T-helper 9 cell (primary cell): Measurements from ENCODE around the gene BRIP1.
"Not testable (repeated sequence)": the region's sequence is repeated elsewhere in the genome, so short reads cannot be mapped to it uniquely, and the experiment has no call there.

Experiments
- DNase-seq: peaks from one replicate; pipeline ENCODE4 v3.0.0-alpha.2; 2020

BRIP1 gene

DNA sequence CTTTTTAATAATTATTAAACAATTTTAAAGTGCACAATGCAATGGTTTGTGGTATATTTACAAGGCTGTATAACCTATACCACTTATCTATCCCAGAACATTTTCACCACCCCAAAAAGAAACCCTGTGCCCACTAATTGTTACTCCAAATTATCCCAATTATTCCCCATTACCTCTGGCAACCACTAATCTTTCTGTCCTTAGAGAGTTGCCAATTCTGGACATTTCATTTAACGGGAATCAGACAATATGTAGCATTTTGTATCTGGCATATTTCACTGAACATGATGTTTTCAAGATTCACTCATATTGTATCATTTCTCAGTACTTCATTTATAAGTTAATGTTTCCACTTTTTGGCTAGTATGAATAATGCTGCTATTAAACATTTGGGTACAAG, 169.2 kb downstream of the BRIP1 start:
- DNase-seq, result no peak

DNA sequence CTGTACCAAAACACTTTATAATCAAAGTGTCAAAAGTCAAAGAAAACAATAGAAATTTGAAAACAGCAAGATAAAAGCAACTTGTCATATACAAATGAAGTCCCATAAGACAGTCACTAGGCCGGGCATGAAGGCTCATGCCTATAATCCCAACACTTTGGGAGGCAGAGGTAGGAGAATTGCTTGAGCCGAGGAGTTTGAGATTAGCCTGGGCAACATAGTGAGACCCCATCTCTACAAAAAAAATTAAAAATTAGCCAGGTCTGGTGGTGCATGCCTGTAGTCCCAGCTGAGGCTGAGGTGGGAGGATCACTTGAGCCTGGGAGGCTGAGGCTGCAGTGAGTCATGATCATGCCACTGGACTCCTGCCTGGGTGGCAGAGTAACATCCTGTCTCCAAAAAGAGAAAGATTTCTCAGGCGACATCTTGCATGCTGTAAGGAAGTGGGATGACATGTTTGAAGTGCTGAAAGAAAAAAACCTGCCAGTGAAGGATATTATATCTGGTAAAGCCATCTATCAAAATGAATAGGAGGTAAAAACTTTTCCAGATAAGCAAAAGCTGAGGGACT, 173.6 kb downstream of the BRIP1 start:
- no peak for DNase-seq

DNA sequence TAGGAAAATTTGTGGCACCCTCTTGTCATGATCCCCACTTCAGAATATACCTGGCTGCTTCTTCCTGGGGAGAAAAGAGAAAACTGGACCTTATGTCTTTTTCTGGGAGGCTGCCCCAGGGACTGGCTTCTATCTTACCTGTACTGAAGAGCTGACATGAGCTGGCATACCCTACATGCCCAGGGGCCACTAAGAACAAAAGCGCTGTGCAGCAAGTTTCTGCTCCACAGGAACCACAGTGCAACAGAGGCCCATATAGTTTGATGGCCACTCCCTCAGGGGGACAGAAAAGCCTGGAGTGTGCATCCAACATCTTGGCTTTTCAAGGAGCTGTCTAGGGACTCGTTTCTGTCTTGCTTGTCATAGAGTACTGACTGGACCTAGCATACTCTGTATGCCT, 175.6 kb downstream of the BRIP1 start:
- no peak for DNase-seq

DNA sequence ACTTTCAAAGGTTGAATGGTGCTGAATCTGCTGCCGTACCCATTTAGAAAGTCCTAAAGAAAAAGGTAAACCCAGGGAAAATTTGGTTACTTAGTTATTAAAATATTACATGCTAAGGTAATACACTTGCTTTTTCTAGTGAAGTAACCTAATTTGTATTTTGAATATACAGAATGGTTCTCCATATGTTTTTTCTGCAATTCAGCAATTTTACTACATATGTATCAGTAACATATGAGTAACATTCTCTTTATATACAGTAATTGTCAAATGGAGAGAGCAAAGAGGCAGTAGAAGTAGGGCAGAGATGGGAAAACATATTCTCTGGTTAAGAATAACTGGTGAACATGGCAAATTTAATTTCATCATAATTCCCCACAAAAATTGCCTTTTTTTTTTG, 177.2 kb downstream of the BRIP1 start:
- no peak for DNase-seq

DNA sequence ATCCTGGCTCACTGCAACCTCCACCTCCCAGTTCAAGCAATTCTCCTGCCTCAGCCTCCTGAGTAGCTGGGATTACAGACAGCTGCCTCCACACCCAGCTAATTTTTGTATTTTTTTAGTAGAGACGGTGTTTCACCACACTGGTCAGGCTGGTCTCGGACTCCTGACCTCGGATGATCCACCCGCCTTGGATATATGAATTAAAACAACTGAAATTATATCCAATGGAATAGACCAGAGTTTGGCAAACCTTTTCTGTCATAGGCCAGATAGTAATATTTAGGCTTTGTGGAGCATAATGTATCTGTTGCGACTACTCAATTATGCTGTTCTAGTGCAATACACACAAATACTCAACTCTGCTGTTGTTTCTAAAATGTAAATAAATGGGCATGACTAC, 178.5 kb downstream of the BRIP1 start:
- no peak for DNase-seq

DNA sequence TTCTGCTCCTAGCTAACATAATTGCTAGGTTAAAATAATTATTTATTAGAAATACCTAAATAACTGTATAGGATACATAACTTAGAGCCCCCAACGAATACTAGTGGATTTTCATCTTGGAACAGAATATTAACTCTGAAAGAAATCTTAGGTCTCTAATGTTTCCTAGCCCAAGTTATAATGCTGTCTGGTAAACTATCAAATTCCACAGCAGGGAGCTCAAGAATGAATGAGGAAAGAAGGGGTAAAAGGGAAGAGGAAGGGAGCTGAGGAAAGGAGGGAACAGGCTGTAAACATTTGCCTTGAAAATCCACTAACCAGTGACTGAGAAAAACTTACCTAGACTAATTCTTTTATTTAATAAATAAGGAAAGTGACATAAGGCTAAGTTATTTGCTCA, 179.2 kb downstream of the BRIP1 start:
- DNase-seq, result no peak

DNA sequence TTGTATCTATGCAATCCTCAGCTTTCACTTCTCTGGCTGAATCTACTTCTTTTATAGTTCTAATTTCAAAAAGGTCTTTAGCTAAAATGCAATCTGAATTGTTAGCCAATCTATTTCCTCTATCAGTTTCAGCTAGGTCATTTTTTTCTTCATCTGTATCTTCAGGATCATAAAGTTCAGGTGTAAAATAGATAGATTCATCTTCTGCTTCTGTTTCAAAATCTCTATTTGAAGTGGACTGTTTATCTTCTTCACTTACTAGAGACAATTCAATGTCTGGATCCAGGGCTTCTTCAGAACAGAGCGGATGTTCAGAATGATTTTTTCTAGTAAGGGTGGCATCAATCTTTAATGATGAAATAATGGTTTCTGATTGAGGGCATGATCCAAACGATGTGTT, 179.9 kb downstream of the BRIP1 start:
- no peak for DNase-seq

DNA sequence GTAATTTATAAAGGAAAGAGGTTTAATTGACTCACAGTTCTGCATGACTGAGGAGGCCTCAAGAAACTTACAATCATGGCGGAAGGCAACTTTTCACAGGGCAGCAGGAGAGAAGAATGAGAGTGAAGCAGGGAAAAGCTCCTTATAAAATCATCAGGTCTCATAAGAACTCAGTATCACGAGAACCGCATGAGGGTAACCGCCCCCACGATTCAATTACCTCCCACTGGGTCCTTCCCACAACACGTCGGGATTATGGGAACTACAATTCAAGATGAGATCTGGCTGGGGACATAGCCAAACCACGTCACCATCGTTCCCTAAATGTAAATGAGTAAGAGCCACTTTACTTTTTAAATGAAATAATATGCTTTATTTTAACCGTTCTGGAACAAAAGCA, 182.4 kb downstream of the BRIP1 start:
- DNase-seq, result no peak

DNA sequence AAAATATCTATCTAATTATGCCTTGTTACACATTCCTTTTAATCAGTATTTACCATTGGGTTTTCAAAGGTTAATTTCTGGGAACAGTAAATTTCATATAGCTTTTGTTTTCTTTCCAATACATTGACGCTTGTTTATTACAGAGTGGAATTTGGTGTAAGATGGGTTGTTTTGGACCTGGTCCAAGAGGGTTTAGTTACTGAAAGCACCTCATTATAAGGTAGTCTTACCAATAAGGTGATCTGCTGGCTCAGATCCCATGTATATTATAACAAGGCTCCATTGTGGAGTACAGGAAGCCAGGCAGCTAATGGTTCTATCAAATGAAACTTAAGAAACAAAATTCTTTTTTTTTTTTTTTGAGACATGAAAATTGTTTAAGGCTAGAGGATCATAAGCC, 185.0 kb downstream of the BRIP1 start:
- DNase-seq, result no peak

DNA sequence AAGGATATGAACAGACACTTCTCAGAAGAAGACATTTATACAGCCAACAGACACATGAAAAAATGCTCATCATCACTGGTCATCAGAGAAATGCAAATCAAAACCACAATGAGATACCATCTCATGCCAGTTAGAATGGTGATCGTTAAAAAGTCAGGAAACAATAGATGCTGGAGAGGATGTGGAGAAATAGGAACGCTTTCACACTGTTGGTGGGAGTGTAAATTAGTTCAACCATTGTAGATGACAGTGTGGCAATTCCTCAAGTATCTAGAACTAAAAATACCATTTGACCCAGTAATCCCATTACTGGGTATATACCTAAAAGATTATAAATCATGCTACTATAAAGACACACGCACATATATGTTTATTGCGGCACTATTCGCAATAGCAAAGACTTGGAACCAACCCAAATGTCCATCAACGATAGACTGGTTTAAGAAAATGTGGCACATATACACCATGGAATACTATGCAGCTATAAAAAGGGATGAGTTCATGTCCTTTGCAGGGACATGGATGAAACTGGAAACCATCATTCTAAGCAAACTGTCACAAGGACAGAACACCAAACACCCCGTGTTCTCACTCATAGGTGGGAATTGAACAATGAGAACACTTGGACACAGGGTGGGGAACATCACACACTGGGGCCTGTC, 186.0 kb downstream of the BRIP1 start:
- DNase-seq, result not testable (repeated sequence)

DNA sequence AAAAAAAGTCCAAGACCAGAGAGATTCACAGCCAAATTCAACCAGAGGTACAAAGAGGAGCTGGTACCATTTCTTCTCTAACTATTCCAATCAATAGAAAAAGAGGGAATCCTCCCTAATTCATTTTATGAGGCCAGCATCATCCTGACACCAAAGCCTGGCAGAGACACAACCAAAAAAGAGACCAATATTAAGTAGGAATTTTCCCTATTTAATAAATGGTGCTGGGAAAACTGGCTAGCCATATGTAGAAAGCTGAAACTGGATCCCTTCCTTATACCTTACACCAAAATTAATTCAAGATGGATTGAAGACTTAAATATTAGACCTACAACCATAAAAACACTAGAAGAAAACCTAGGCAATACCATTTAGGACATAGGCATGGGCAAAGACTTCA, 186.8 kb downstream of the BRIP1 start:
- not testable (repeated sequence) for DNase-seq

DNA sequence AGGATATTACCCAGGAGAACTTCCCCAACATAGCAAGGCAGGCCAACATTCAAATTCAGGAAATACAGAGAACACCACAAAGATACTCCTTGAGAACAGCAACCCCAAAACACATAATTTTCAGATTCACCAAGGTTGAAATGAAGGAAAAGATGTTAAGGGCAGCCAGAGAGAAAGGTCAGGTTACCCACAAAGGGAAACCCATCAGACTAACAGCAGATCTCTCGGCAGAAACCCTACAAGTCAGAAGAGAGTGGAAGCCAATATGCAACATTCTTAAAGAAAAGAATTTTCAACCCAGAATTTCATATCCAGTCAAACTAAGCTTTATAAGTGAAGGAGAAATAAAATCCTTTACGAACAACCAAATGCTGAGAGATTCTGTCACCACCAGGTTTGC, 188.7 kb downstream of the BRIP1 start:
- not testable (repeated sequence) for DNase-seq

DNA sequence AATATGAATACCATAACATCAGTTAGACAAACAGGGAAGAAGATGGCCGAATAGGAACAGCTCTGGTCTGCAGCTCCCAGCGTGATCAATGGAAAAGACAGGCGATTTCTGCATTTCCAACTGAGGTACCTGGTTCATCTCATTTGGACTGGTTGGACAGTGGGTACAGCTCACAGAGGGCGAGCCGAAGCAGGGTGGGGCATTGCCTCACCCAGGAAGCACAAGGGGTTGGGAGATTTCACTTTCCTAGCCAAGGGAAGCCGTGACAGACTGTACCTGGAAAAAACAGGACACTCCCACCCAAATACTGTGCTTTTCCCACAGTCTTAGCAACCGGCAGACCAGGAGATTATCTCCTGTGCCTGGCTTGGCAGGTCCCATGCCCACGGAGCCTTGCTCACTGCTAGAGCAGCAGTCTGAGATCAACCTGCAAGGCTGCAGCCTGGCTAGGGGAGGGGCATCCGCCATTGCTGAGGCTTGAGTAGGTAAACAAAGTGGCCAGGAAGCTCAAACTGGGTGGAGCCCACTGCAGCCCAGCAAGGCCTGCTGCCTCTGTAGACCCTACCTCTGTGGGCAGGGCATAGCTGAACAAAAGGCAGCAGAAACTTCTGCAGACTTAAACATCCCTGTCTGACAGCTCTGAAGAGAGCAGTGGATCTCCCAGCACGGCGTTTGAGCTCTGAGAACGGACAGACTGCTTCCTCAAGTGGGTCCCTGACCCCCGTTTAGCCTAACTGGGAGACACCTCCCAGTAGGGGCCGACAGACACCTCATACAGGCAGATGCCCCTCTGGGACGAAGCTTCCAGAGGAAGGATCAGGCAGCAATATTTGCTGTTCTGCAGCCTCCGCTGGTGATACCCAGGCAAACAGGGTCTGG, 190.1 kb downstream of the BRIP1 start:
- not testable (repeated sequence) for DNase-seq

DNA sequence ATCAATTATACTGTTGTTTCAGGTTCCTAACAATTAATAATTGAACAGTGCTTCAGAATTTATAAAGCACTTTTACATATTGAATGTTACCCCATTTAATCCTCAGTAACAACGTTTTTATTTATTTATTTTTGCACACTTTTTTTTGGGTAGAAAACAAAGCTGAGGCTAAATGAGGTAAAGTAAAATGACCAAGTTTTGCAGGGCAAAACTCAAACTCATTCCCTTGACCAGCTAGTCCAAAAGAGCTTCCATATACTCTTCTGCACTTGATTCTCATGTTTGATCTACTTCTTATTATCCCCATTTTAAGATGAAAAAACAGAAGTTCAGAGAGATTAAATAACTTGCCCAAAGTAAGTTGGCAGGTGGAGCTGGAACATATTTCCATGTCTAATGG, 191.2 kb downstream of the BRIP1 start:
- no peak for DNase-seq

DNA sequence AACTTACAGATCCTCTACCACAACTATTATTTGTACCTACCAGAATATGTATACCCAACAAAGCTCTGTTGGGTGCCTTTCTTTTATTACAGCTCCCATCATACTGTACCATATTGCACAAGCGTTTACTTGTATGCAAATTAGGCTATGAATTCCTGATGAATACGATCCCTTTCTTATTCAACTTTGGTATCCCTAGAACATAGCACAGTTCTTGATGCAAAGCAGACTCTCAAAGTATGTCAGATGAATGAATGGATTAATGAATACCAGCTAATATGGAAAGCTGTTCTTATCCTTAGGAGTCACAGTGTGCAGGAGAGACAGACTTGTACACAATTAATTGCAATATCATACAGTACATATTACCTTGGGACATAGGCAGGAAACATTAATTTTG, 192.6 kb downstream of the BRIP1 start:
- DNase-seq, result no peak

DNA sequence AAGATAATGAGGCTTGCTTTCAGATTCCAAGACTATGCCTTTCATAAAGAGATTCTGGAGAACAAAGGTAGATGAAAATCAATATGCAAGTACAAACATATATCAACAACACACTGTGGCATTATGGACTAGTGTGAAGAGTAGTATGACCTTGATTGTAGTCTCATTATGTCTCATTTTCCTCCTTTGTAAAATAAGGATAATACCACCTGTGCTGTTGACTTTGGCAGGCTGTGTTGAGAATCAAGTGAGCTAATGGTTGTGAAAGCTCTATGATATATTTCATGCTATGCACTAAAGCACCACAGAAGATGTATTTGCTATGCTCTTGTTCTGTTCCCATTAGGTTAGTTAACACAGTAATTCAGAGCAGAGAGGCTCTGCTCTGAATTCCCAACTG, 193.8 kb downstream of the BRIP1 start:
- no peak for DNase-seq

DNA sequence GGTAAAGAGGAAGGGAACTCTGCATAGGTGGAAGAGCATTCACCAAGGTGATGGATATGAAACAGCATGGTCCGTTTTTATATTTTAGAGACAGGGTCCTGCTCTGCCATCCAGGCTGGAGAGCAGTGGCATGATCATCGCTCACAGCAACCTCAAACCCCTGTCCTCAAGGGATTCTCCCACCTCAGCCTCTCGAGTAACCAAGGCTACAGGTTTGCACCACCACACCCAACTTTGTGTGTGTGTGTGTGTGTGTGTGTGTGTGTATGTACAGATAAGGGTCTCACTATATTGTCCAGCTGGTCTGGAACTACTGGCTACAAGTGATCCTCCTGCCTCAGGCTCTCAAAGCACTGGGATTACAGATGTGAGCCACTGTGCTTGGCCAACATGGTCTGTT, 194.8 kb downstream of the BRIP1 start:
- no peak for DNase-seq

DNA sequence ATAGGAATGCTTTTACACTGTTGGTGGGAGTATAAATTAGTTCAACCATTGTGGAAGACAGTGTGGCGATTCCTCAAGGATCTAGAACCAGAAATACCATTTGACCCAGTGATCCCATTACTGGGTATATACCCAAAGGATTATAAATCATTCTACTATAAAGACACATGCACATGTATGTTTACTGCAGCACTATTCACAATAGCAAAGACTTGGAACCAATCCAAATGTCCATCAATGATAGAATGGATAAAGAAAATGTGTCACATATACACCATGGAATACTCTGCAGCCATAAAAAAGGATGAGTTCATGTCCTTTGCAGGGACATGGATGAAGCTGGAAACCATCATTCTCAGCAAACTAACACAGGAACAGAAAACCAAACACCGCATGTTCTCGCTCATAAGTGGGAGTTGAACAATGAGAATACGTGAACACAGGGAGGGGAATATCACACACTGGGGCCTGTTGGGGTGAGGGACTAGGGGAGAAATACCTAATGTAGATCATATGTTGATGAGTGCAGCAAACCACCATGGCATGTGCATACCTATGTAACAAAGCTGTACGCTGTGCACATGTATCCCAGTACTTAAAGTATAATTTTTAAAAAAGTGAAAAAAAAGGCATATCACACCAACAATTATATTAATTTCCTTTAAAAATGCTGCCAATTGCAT, 196.8 kb downstream of the BRIP1 start:
- DNase-seq, result not testable (repeated sequence)

DNA sequence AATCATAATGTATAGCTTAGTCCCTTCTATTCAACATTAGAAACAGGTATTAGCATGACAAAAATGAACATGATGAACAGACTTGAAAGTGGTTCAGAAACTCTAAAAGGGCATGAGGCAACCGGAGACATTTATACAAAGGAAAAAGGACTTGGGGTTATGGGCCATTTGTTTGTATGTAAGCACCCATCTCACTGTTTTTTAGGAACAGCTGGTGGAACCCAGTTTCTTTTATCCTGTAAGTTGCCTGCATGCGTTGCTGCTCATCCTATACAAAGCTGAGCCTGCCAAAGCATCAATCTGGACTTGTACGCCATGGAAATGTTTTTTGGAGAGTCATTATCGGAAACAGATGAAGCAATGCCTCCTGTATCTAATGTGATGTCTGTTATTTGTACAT, 200.0 kb downstream of the BRIP1 start:
- no peak for DNase-seq

DNA sequence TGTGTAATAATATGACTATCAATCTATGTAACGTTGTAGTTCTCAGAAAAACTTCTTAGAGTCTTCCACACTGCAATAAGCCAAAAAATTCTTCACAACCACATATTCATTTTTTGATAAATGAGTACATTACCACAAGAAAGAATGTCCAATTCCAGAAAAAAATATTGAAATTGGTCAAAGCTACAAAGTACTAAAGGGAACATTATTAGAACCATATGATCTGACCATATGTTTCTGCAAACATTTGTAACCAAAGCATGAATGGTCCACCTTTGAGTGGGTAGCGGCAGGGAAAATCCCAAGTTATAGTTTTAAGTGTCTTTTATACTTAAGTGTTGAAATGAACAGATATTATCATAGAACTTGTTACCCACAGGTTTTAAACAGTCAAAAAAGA, 200.6 kb downstream of the BRIP1 start:
- no peak for DNase-seq

DNA sequence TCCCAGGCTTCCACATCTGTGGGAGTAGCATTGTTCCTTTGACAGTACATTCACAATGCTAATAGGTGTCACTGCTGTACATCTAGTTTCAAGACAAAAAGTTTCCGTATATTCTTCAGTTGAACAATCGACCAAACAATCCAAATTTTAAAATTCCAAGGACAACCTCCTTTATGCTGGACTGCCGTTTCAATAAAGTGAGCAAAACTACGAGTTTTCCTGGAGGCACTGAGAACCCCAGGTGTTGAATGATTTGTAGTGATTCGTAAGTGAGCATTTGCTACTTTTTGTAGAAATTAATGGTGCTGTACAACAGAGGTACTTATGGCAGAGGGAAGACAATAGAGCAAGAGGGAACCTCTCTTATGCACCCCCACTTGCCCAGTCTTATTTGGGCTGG, 201.1 kb downstream of the BRIP1 start:
- DNase-seq, result no peak

DNA sequence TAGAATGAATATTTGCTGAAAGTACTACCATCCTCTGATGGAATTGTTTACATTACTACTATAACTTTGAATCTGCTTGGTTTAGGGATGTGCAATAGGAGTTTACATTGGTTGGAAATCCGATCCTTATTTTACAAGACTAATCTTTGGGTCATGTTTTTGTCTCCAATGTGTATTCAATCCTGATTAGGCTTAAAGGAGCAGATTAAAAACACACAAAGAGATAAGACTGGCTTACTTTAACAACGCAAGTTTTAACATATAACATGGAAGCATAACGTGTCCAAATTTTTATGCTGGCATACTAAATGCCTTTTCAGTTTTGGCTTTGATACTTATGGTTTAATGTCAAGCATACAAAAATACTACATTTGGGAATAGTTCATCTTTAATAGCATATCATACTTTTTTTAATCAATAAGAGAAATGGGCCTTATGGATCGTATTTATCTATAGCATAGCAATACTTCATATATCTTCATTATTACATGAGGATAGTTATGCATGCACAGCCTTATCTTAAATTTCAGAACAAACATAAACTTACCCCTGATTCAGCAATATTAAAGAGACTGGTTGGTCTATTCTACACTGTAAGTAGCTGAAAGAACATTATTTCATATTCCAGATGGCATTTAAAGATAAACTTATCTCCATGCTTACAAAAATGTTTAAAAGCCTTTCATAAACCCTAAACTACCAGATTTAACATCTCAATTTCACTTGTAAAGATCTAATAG, 202.4 kb downstream of the BRIP1 start:
- DNase-seq, result no peak

DNA sequence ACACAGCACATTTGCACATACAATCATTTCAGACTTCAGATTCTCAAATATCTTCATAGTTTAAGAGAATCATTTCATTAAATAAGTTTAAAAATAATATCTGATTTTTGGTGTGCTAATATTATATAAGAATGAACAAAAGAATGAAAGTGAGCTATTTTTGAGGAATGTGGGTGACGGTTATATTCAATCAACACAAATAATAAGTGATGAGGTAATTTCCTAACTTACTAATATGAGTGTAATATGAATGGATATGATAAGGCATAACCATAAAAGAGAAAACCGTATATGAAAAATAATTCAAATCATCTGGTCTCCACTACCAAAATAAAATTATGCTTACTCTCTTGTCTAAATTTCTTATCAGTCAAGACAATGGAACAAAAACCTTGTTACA, 203.9 kb downstream of the BRIP1 start:
- no peak for DNase-seq
